Prostate gland (tissue), 2 donors: Measurements from ENCODE around the gene CTBP2.

Source experiments
- CTCF ChIP-seq, 4 experiments: fragments of 200-600 bp in 2 of 4; fragments of 450-650 bp in 2 of 4; sonication (generic) in 2 of 4; IDR thresholded peaks; 1 replicate in 3 of 4; 2 replicates in 1 of 4; pipeline ENCODE4 v1.5.1; 2016 to 2019; ENCODE audit warnings: antibody characterized with exemption in 4 of 4, mild to moderate bottlenecking in 2 of 4, moderate library complexity in 2 of 4
- POLR2AphosphoS5 ChIP-seq: sonication (generic); formaldehyde crosslinking; IDR thresholded peaks from one replicate; pipeline ENCODE4 v1.6.1; 2017; ENCODE audit warnings: antibody characterized with exemption

- TF ChIP-seq CTCF (IDR thresholded peaks at IDR 0.05) (no peak), POLR2AphosphoS5 (no peak)
Observed at GRCh38 chr10:125192005-125192404, 31.6 kb upstream of the CTBP2 start.
